ENCODE measurements around the gene CTPS1. TPM values are rescaled to one million over a fixed set of nuclear protein-coding genes. Genes with fewer than 3 reads are reported as not detected.

Gene CTPS1
- total and polyA plus RNA-seq, 2 of the 13 experiments (the other 11 are each of a cell fraction or from before 2014, with no cell fraction given): 9.6 to 42.8 TPM

GRCh38 chr1:41003640-41004220, 24.2 kb downstream of the CTPS1 start (continued):
- TF ChIP-seq, protein P1, sequence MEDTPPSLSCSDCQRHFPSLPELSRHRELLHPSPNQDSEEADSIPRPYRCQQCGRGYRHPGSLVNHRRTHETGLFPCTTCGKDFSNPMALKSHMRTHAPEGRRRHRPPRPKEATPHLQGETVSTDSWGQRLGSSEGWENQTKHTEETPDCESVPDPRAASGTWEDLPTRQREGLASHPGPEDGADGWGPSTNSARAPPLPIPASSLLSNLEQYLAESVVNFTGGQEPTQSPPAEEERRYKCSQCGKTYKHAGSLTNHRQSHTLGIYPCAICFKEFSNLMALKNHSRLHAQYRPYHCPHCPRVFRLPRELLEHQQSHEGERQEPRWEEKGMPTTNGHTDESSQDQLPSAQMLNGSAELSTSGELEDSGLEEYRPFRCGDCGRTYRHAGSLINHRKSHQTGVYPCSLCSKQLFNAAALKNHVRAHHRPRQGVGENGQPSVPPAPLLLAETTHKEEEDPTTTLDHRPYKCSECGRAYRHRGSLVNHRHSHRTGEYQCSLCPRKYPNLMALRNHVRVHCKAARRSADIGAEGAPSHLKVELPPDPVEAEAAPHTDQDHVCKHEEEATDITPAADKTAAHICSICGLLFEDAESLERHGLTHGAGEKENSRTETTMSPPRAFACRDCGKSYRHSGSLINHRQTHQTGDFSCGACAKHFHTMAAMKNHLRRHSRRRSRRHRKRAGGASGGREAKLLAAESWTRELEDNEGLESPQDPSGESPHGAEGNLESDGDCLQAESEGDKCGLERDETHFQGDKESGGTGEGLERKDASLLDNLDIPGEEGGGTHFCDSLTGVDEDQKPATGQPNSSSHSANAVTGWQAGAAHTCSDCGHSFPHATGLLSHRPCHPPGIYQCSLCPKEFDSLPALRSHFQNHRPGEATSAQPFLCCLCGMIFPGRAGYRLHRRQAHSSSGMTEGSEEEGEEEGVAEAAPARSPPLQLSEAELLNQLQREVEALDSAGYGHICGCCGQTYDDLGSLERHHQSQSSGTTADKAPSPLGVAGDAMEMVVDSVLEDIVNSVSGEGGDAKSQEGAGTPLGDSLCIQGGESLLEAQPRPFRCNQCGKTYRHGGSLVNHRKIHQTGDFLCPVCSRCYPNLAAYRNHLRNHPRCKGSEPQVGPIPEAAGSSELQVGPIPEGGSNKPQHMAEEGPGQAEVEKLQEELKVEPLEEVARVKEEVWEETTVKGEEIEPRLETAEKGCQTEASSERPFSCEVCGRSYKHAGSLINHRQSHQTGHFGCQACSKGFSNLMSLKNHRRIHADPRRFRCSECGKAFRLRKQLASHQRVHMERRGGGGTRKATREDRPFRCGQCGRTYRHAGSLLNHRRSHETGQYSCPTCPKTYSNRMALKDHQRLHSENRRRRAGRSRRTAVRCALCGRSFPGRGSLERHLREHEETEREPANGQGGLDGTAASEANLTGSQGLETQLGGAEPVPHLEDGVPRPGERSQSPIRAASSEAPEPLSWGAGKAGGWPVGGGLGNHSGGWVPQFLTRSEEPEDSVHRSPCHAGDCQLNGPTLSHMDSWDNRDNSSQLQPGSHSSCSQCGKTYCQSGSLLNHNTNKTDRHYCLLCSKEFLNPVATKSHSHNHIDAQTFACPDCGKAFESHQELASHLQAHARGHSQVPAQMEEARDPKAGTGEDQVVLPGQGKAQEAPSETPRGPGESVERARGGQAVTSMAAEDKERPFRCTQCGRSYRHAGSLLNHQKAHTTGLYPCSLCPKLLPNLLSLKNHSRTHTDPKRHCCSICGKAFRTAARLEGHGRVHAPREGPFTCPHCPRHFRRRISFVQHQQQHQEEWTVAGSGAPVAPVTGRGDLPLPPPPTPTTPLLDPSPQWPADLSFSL (CRISPR knock-in tag; IDR thresholded peaks at IDR 0.05): no peak
- TF ChIP-seq, protein P2, sequence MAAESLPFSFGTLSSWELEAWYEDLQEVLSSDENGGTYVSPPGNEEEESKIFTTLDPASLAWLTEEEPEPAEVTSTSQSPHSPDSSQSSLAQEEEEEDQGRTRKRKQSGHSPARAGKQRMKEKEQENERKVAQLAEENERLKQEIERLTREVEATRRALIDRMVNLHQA (CRISPR knock-in tag; IDR thresholded peaks at IDR 0.05): no peak
- TF ChIP-seq ZNF546 (CRISPR knock-in tag; conservative IDR thresholded peaks at IDR 0.05) (no peak), NFKB2 (CRISPR knock-in tag; IDR thresholded peaks at IDR 0.05; ENCODE audit: borderline replicate concordance) (no peak), AGO1 (IDR thresholded peaks at IDR 0.05; ENCODE audit: low read depth, low read length, poor library complexity, severe bottlenecking) (no peak), ZBTB10 (CRISPR knock-in tag; IDR thresholded peaks at IDR 0.05; ENCODE audit: borderline replicate concordance) (no peak), CERS6 (CRISPR knock-in tag; IDR thresholded peaks at IDR 0.05) (no peak), RFXAP (CRISPR knock-in tag; IDR thresholded peaks at IDR 0.05; ENCODE audit: borderline replicate concordance) (0 out of 2 replicates have a peak, but pooled peaks have one; percentile 31), KAT8 (CRISPR knock-in tag; IDR thresholded peaks at IDR 0.05) (no peak), LCORL (IDR thresholded peaks at IDR 0.05) (no peak), LCORL (CRISPR knock-in tag; IDR thresholded peaks at IDR 0.05) (no peak), EEA1 (CRISPR knock-in tag; IDR thresholded peaks at IDR 0.05; ENCODE audit: borderline replicate concordance) (no peak)
- TF ChIP-seq, protein P3, sequence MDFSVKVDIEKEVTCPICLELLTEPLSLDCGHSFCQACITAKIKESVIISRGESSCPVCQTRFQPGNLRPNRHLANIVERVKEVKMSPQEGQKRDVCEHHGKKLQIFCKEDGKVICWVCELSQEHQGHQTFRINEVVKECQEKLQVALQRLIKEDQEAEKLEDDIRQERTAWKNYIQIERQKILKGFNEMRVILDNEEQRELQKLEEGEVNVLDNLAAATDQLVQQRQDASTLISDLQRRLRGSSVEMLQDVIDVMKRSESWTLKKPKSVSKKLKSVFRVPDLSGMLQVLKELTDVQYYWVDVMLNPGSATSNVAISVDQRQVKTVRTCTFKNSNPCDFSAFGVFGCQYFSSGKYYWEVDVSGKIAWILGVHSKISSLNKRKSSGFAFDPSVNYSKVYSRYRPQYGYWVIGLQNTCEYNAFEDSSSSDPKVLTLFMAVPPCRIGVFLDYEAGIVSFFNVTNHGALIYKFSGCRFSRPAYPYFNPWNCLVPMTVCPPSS (IDR thresholded peaks at IDR 0.05): no peak
- TF ChIP-seq, protein P4, sequence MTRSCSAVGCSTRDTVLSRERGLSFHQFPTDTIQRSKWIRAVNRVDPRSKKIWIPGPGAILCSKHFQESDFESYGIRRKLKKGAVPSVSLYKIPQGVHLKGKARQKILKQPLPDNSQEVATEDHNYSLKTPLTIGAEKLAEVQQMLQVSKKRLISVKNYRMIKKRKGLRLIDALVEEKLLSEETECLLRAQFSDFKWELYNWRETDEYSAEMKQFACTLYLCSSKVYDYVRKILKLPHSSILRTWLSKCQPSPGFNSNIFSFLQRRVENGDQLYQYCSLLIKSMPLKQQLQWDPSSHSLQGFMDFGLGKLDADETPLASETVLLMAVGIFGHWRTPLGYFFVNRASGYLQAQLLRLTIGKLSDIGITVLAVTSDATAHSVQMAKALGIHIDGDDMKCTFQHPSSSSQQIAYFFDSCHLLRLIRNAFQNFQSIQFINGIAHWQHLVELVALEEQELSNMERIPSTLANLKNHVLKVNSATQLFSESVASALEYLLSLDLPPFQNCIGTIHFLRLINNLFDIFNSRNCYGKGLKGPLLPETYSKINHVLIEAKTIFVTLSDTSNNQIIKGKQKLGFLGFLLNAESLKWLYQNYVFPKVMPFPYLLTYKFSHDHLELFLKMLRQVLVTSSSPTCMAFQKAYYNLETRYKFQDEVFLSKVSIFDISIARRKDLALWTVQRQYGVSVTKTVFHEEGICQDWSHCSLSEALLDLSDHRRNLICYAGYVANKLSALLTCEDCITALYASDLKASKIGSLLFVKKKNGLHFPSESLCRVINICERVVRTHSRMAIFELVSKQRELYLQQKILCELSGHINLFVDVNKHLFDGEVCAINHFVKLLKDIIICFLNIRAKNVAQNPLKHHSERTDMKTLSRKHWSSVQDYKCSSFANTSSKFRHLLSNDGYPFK (CRISPR knock-in tag; IDR thresholded peaks at IDR 0.05; ENCODE audit: borderline replicate concordance): no peak
